Naive thymus-derived CD4-positive, alpha-beta T cell (primary cell): ENCODE measurements around the gene GPR83. TPM values are rescaled to one million over a fixed set of nuclear protein-coding genes. Genes with fewer than 3 reads are reported as not detected.

Source experiments
- ATAC-seq: fragments of 150-1000 bp; cut with Tn5 transposase; 2 replicates; pipeline ENCODE4 v1.10.0; 2021; ENCODE audit warnings: mild to moderate bottlenecking, moderate library complexity
- CTCF ChIA-PET: fragments of 350-600 bp; sonication (Branson Sonifier 250); formaldehyde crosslinking; loops from one replicate; lab custom pipeline; 2021; ENCODE audit warnings: antibody characterized with exemption; lab: Charles Lee
- POLR2A ChIA-PET: fragments of 350-600 bp; sonication (Branson Sonifier 250); formaldehyde crosslinking; loops from one replicate; lab custom pipeline; 2021; ENCODE audit warnings: antibody characterized with exemption, inconsistent platforms; lab: Charles Lee
- DNase-seq, 9 donors: peaks; one replicate each; pipeline versions ENCODE4 v3.0.0 to v3.0.0-alpha.2; 2020 to 2022; ENCODE audit warnings: mixed read lengths in 1 of 9
- H3K27ac ChIP-seq: one replicate; pipeline ENCODE4 v1.7.0; 2013; ENCODE audit warnings: mild to moderate bottlenecking, low read depth, low read length, moderate library complexity
- H3K27me3 ChIP-seq, 2 donors: one replicate each; pipeline ENCODE4 v1.7.0; 2013; ENCODE audit warnings: low read length in 2 of 2, mild to moderate bottlenecking in 2 of 2, moderate library complexity in 2 of 2; ENCODE audit not compliant: control insufficient read depth in 2 of 2, insufficient read depth in 2 of 2
- H3K36me3 ChIP-seq, 3 experiments: 1 replicate in 2 of 3; 2 replicates in 1 of 3; pipeline ENCODE4 v1.7.0; 2013; ENCODE audit warnings: low read length in 3 of 3, mild to moderate bottlenecking in 3 of 3, moderate library complexity in 1 of 3; ENCODE audit not compliant: insufficient read depth in 3 of 3, control insufficient read depth in 2 of 3
- H3K4me1 ChIP-seq, 2 donors: one replicate each; pipeline ENCODE4 v1.7.0; 2013; ENCODE audit warnings: low read length in 2 of 2, mild to moderate bottlenecking in 2 of 2, moderate library complexity in 1 of 2; ENCODE audit not compliant: control insufficient read depth in 2 of 2, insufficient read depth in 2 of 2
- H3K4me3 ChIP-seq: 2 replicates; pipeline ENCODE4 v1.7.0; 2013; ENCODE audit warnings: mild to moderate bottlenecking, low read length
- H3K9me3 ChIP-seq, 3 experiments: 1 replicate in 2 of 3; 2 replicates in 1 of 3; pipeline ENCODE4 v1.7.0; 2013; ENCODE audit warnings: low read length in 3 of 3; ENCODE audit not compliant: control insufficient read depth in 2 of 3
- H3K27ac Mint-ChIP-seq, 9 donors: one replicate each; pipeline ENCODE4 v1.8.0; 2020 to 2022; ENCODE audit warnings: mixed read lengths in 9 of 9, mild to moderate bottlenecking in 8 of 9, moderate library complexity in 5 of 9, inconsistent platforms in 2 of 9
- H3K27me3 Mint-ChIP-seq, 5 donors: one replicate each; pipeline ENCODE4 v1.8.0; 2021 to 2022; ENCODE audit warnings: mixed read lengths in 5 of 5, mild to moderate bottlenecking in 1 of 5
- H3K36me3 Mint-ChIP-seq, 5 donors: one replicate each; pipeline ENCODE4 v1.8.0; 2020 to 2022; ENCODE audit warnings: mixed read lengths in 5 of 5, mild to moderate bottlenecking in 3 of 5, inconsistent platforms in 1 of 5
- H3K4me1 Mint-ChIP-seq, 7 donors: one replicate each; pipeline ENCODE4 v1.8.0; 2020 to 2022; ENCODE audit warnings: mixed read lengths in 7 of 7, mild to moderate bottlenecking in 3 of 7, inconsistent platforms in 1 of 7
- H3K4me3 Mint-ChIP-seq, 10 donors: one replicate each; pipeline ENCODE4 v1.8.0; 2020 to 2022; ENCODE audit warnings: mild to moderate bottlenecking in 10 of 10, mixed read lengths in 10 of 10, moderate library complexity in 6 of 10, inconsistent platforms in 2 of 10
- H3K9me3 Mint-ChIP-seq, 11 donors: one replicate each; pipeline ENCODE4 v1.8.0; 2020 to 2022; ENCODE audit warnings: mixed read lengths in 11 of 11, mild to moderate bottlenecking in 4 of 11, inconsistent platforms in 1 of 11, moderate library complexity in 1 of 11
- intact Hi-C, 2 donors: fragments of 100-400 bp; cut with micrococcal nuclease; formaldehyde crosslinking; loops; one replicate each; pipeline ENCODE4 v1.15.1; 2023
- polyA plus RNA-seq, 2 donors: library from polyadenylated mRNA; unstranded; fragments of 300-500 nt; fragmentation: Illumina TruSeq; gene quantifications; one replicate each; pipeline ENCODE4 v1.2.3, GENCODE V29; 2021
- total RNA-seq, 6 experiments: library from RNA in 5 of 6; stranded (reverse) in 5 of 6; gene quantifications; 1 replicate in 5 of 6; 2 replicates in 1 of 6; pipeline ENCODE4 v1.2.3 and lab custom pipeline; 2021 to 2026

GPR83 gene
- total and polyA plus RNA-seq, 7 experiments from 2014 or later: 0.05 to 0.27 (median 0.10) TPM; not detected in 3

DNA sequence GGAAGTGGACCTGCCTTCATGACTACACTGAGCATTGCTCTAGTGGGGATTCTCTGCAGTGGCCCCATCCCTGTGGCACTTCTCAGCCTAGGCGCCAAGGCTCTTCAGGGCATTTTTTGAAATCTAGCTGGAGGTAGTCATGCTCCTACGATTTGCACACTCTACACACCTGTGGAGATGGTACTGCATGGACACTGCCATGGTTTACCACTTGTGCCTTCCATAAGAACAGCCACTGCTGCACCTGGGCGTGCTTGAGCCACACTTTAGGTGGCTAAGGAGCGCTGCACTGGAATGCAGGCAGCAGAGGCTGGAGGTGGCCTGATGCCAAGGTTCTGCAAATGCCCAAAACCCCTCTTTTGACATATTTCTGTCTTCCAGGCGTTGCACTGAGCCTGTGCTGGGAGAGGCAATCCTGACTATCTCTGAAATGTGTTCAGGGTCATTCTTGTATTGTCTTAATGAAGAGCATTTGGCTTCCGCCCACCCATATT lies 72.6 kb downstream of the GPR83 start:
- no peak overlapping the region for H3K27ac ChIP-seq
- H3K4me3 ChIP-seq: no peak overlapping the region
- no peaks in the 10 kb centered on the region for H3K36me3 ChIP-seq
- Mint-ChIP-seq H3K27me3 (peaks cover 0 to 18% (median 5%) of the 10 kb centered on the region in 5 donors), H3K9me3 (peaks cover 0 to 28% (median 5%) of the 10 kb centered on the region in 11 donors), H3K36me3 (peaks cover 0 to 6% (median 0%) of the 10 kb centered on the region in 5 donors), H3K4me3 (no peak overlapping the region), H3K4me1 (peaks cover 0 to 1% (median 0%) of the 10 kb centered on the region in 7 donors), H3K27ac (no peak overlapping the region)
- H3K27me3 ChIP-seq: no peaks in the 10 kb centered on the region
- peaks cover 0 to 5% (median 0%) of the 10 kb centered on the region in 3 experiments for H3K9me3 ChIP-seq
- ChIA-PET POLR2A (no interaction called here), CTCF (no interaction called here)
- intact Hi-C loops: no loop called here
- no peaks in the 10 kb centered on the region for H3K4me1 ChIP-seq
- DNase-seq (no peak), ATAC-seq (no peak)

Other genes with a start within 250 kb of the GPR83 start
- not detected for gene IZUMO1R, start 96.8 kb downstream of the GPR83 start, total RNA-seq
- gene IZUMO1R, start 96.8 kb downstream of the GPR83 start, polyA plus RNA-seq: not detected
- 10 to 100 TPM; 19.0 to 45.5 (median 40.1) TPM for gene MRE11, start 92.4 kb upstream of the GPR83 start, total RNA-seq
- 10 to 100 TPM; 11.8 to 15.6 TPM for gene MRE11, start 92.4 kb upstream of the GPR83 start, polyA plus RNA-seq
- gene ANKRD49, start 92.6 kb upstream of the GPR83 start, total RNA-seq: 10 to 100 TPM; 25.6 to 64.4 (median 44.5) TPM
- gene ANKRD49, start 92.6 kb upstream of the GPR83 start, polyA plus RNA-seq: 10 to 100 TPM; 17.1 to 32.7 TPM
- not detected for gene C11orf97, start 111.0 kb upstream of the GPR83 start, total RNA-seq
- gene C11orf97, start 111.0 kb upstream of the GPR83 start, polyA plus RNA-seq: not detected
- 10 to 100 TPM in 1 of 5 experiments, 1 to 10 TPM in 4; 5.6 to 10.2 (median 6.9) TPM for gene FUT4, start 142.5 kb upstream of the GPR83 start, total RNA-seq
- 1 to 10 TPM; 1.4 to 1.9 TPM for gene FUT4, start 142.5 kb upstream of the GPR83 start, polyA plus RNA-seq
- 1 to 10 TPM in 4 of 5 experiments, under 1 TPM in 1; 0.80 to 3.1 (median 1.5) TPM for gene PIWIL4, start 165.9 kb upstream of the GPR83 start, total RNA-seq
- gene PIWIL4, start 165.9 kb upstream of the GPR83 start, polyA plus RNA-seq: under 1 TPM; 0.59 to 0.90 TPM